HG03175 (cell line): ENCODE measurements around the gene EPB41L5.

Experiments used
- ATAC-seq: cut with Tn5 transposase; IDR thresholded peaks from one replicate; pipeline ENCODE4 v1.9.1; 2021; ENCODE audit warnings: mild to moderate bottlenecking, moderate library complexity; ENCODE audit not compliant: unreplicated experiment

The EPB41L5 gene

DNA sequence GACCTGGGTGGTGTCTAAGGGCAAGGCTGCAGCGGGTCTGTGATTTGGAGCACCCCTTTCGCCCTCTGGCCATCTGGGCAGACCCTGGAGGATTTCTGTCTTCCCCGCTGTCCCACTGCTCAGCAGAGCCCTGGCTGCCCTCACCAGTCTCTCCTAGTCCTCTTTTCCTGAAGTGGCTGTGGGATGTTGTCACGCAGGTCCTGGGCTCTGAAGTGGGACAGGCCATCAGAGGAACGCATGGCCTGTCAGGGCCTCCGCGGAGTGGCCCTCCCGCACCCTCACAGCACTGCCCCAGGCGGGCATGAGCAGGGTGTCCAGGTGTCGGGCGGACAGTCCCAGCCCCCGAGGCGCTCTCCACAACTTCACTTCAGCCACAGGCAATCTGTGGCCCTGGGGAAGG, 211.4 kb downstream of the EPB41L5 start:
- no peak for ATAC-seq

DNA sequence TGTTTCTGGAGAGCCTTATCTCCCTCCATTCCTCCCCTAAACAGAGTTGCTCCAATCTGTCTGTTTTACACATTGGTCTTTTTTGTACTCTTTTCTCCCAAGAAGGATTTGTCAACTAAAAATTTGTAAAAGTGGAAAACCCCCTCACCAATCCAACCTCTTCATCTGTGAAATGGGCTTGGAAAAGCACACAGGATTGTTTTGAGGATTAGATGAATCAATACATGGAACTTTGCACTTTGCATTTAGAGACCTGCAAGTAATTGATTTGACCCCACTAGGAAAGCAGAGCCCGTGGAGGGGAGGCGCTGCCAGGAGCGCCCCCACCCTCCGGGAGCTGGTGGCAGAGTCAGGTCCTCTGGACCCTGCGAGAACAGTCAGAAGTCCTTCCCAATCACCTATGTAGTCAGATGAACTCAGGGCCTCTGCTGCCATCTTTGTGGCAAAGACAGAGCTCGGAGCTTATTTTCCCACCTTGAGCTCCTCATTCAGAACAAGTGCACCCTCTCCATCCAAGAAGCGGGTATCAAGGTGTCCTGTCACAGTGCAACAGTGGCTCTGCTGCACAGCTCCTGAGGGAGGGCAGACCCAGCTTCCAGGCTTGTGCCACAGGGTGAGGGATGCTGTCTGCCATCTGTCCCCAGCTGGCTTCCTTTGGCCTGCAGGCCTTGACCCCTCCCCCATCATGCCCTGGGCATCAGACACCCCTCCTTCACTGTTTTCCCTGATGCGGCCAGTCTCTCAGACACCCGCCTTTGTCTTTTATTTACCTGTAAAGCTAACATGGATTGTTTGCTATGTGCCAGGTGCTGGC, 212.1 kb downstream of the EPB41L5 start:
- no peak for ATAC-seq

DNA sequence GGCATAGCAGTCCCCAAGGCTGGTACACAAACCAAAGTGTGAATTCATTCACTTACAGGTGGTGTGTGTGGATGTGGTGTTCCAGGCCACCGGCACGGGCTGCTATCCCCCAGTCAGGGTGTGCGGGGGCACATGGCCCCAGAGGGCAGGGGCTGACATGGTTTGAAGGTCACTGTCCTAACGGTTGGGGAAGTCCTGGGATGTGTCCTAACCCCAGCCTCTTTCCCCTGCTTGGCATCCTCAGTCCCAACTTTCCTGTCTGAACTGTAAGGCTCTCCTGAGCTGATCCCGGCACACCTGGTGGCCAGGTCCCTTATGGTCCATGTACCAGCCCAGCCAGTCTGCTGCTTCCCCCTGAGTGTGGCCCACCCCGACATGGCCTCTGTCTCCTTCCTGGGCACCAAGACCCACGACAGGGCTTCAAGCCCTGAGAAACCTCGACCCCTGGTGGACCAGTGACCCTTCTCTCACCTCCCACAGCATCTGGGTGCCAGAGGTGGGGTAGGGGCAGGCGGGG, 212.7 kb downstream of the EPB41L5 start:
- no peak for ATAC-seq

DNA sequence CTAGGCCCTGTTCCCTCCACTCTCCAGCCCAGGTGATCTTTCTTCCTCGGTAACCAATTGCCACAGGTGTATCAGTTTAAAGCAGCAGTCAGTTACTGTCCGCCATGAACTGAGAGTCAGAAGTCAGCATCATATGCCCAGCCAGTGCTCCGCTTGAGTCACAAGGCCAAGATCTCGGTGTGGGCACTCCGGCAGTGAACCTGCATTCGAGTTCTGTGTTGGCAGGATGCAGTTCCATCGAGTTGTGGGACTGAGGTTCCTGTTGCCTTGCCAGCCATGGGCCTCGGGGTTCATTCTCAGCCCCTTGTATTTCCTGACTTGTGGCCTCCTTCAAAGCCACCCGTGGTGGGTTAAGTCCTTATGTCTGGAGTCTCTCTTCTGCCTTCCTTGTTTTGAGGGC, 213.4 kb downstream of the EPB41L5 start:
- no peak for ATAC-seq

DNA sequence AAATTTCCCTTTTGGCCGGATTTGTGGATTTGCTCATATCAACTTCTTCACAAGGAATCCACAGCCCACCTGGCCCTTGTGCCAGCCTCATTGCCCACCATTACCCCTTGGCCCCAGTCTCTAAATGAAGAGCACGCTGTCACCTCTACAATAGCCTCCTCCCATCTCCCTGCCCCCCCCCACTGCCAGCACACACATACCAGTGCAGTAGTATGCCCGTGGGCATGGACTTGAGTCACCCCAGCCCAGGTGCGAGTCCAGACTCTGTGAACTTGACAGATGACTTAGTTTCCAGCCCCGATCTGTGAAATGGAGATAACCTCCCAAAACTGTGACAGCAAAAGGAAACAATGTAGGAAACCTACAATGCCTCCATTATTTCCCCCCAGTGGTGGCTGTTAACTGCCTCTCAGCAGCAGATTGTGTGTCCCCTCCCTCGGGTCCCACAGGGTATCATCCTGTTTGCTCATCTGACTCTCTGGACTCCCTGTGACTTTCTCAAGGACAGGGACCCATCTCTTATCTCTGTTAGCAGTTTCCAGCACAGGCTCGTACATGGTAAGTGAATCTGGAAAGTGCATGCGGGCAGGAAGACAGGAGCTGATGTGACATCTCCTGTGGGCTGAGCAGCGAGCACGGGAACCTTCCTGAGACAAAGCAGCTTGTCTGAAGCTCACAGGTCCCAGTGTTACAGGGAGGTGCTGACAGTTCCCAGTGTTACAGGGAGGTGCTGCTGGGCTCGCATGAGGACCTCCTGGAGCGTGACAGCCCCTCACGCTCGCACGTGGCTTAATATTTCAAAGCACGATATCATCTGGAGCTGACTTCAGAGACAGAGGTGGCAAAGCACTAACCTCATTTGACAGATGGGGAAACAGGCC, 214.5 kb downstream of the EPB41L5 start:
- ATAC-seq = no peak

DNA sequence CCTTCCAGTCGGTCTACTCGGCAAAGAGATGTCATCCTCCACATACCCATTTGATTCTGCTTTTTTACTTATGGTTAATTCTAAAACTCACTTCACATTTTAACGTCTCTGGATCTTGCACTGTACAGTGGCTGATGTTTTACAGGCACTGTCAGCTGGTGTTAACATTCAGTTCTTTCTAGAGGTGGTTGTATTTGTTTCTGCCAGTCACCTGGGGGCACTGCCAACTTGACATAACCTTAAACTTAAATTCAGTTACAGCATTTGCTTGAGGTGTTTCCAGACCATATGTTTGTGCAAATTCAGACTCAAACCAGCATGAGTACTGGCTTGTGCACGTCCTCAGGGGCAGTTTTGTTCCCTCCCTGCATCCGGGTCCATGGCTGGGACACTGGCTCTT, 215.6 kb downstream of the EPB41L5 start:
- ATAC-seq = no peak
